Smooth muscle cell (in vitro differentiated cells): ENCODE results near the gene RXRG. TPM values are rescaled to one million over a fixed set of nuclear protein-coding genes. Genes with fewer than 3 reads are reported as not detected.

ENCODE experiments used
- DNase-seq: peaks from one replicate; lab custom pipeline; 2025; ENCODE audit not compliant: unreplicated experiment; lab: John Stamatoyannopoulos, UW
- H2AFZ ChIP-seq: fragments of 200-600 bp; sonication (generic); 2 replicates; pipeline ENCODE4 v1.6.0; 2016; ENCODE audit warnings: antibody characterized with exemption, low read depth, mild to moderate bottlenecking
- H3F3A ChIP-seq: fragments of 200-600 bp; sonication (generic); 2 replicates; pipeline ENCODE4 v1.6.0; 2017; ENCODE audit warnings: antibody characterized with exemption, low read depth
- H3K27ac ChIP-seq: fragments of 200-600 bp; sonication (generic); 2 replicates; pipeline ENCODE4 v1.5.1; 2016; ENCODE audit warnings: low read depth, mild to moderate bottlenecking
- H3K27me3 ChIP-seq: fragments of 200-600 bp; sonication (generic); 2 replicates; pipeline ENCODE4 v1.6.1; 2016; ENCODE audit warnings: low read depth, mild to moderate bottlenecking
- H3K36me3 ChIP-seq: fragments of 200-600 bp; sonication (generic); 2 replicates; pipeline ENCODE4 v1.5.1; 2016; ENCODE audit warnings: low read depth
- H3K4me1 ChIP-seq: fragments of 200-600 bp; sonication (generic); 2 replicates; pipeline ENCODE4 v1.5.1; 2016; ENCODE audit warnings: low read depth
- H3K4me2 ChIP-seq: fragments of 200-600 bp; sonication (generic); 2 replicates; pipeline ENCODE4 v1.6.0; 2016; ENCODE audit warnings: mild to moderate bottlenecking
- H3K4me3 ChIP-seq: fragments of 200-600 bp; sonication (generic); 2 replicates; pipeline ENCODE4 v1.5.1; 2016; ENCODE audit warnings: mild to moderate bottlenecking
- H3K79me2 ChIP-seq: fragments of 200-600 bp; sonication (generic); 2 replicates; pipeline ENCODE4 v1.6.0; 2016; ENCODE audit warnings: low read depth, mild to moderate bottlenecking
- H3K9ac ChIP-seq: fragments of 200-600 bp; sonication (generic); 2 replicates; pipeline ENCODE4 v1.6.0; 2016; ENCODE audit warnings: low read depth
- H3K9me3 ChIP-seq: fragments of 200-600 bp; sonication (generic); replicated peaks from 2 replicates; pipeline ENCODE4 v1.5.1; 2016; ENCODE audit warnings: low read depth
- H4K20me1 ChIP-seq: fragments of 200-600 bp; sonication (generic); 2 replicates; pipeline ENCODE4 v1.6.0; 2016; ENCODE audit warnings: low read depth
- CTCF ChIP-seq: fragments of 200-600 bp; sonication (generic); IDR thresholded peaks from 2 replicates; pipeline ENCODE4 v1.5.1; 2017; ENCODE audit warnings: borderline replicate concordance, mild to moderate bottlenecking, antibody characterized with exemption; ENCODE audit not compliant: insufficient read depth, poor library complexity, severe bottlenecking
- WGBS: methylation state at CpG from one replicate; pipeline ENCODE4 v1.1.7; 2016; ENCODE audit warnings: low lambda C conversion rate; 5-methylcytosine and 5-hydroxymethylcytosine counted together
- polyA plus RNA-seq: library from polyadenylated mRNA; unstranded; fragments of >200 nt; fragmentation: Nextera tagmentation; extraction: Ambion mirVana; gene quantifications from 2 replicates; pipeline ENCODE4 v1.2.1, GENCODE V29; 2016
- total RNA-seq: library from RNA; depleted of rRNA; stranded (reverse); fragments of >200 nt; gene quantifications from 2 replicates; pipeline ENCODE4 v1.2.3, GENCODE V29; 2014

RXRG gene
- total and polyA plus RNA-seq, 2 experiments from 2014 or later, result 0.13 TPM; not detected in 1

GRCh38 chr1:165486663-165487062 lies 41.7 kb upstream of the RXRG start:
- H3K9ac ChIP-seq, result no peak overlapping the region
- no peak overlapping the region for H3K4me2 ChIP-seq

GRCh38 chr1:165485716-165486115 lies 40.8 kb upstream of the RXRG start:
- no peak for DNase-seq

More at GRCh38 chr1:165486663-165487062, 41.7 kb upstream of the RXRG start:
- Histone ChIP-seq H3K27ac (no peak overlapping the region), H3K4me1 (no peaks in the 10 kb centered on the region), H3K9me3 (no peaks in the 10 kb centered on the region), H3F3A (no peaks in the 10 kb centered on the region), H4K20me1 (no peaks in the 10 kb centered on the region), H3K36me3 (no peaks in the 10 kb centered on the region), H3K79me2 (no peaks in the 10 kb centered on the region), H3K4me3 (no peak overlapping the region), H3K27me3 (peaks cover 26% of the 10 kb centered on the region), H2AFZ (no peak overlapping the region)
- 82% methylated on average over 3 of the region's 3 CpGs for WGBS
- no peak for DNase-seq
- no peak for TF ChIP-seq CTCF

DNA sequence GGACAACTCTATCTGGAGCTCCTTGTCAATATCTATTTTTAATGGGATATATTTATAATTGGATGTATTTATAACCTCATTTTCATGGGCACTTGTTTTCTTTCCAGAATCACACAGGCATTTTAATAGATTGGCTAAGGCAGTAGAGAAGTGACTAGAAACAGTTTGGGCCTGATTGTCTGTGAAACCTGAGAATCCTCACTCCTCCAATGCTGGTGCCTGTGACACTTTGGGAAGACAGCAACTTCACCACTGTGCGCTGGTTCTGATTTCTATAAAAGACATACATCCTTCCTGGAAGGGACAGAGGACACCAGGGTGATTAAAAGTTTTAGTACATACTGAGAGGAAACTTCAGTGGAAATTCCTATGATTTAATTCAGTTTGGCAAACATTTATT lies 39.6 kb upstream of the RXRG start:
- no peak for DNase-seq
- Histone ChIP-seq H3K27ac (no peak overlapping the region), H3K36me3 (no peaks in the 10 kb centered on the region), H3K4me1 (no peaks in the 10 kb centered on the region), H3K79me2 (no peaks in the 10 kb centered on the region), H4K20me1 (no peaks in the 10 kb centered on the region), H3K4me2 (no peak overlapping the region), H3K9ac (no peak overlapping the region), H3F3A (no peaks in the 10 kb centered on the region), H3K4me3 (no peak overlapping the region), H2AFZ (no peak overlapping the region), H3K9me3 (no peaks in the 10 kb centered on the region), H3K27me3 (peaks cover 26% of the 10 kb centered on the region)
- 96% methylated on average over 1 of the region's 1 CpG for WGBS
- no peak for TF ChIP-seq CTCF

More at GRCh38 chr1:165485716-165486115, 40.8 kb upstream of the RXRG start:
- Histone ChIP-seq H3K36me3 (no peaks in the 10 kb centered on the region), H3K27ac (no peak overlapping the region), H3F3A (no peaks in the 10 kb centered on the region), H3K9me3 (no peaks in the 10 kb centered on the region), H3K27me3 (peaks cover 26% of the 10 kb centered on the region), H2AFZ (no peak overlapping the region), H3K79me2 (no peaks in the 10 kb centered on the region), H3K4me1 (no peaks in the 10 kb centered on the region), H3K4me3 (no peak overlapping the region), H3K9ac (no peak overlapping the region), H4K20me1 (no peaks in the 10 kb centered on the region), H3K4me2 (no peak overlapping the region)
- no peak for TF ChIP-seq CTCF
- WGBS, result 66% methylated on average over 5 of the region's 5 CpGs

- no peak for TF ChIP-seq CTCF
- Histone ChIP-seq H4K20me1 (no peaks in the 10 kb centered on the region), H3K4me3 (no peak overlapping the region), H3K4me1 (no peaks in the 10 kb centered on the region), H3K9ac (no peak overlapping the region), H3K36me3 (no peaks in the 10 kb centered on the region), H3K79me2 (no peaks in the 10 kb centered on the region), H2AFZ (no peak overlapping the region), H3F3A (no peaks in the 10 kb centered on the region), H3K4me2 (no peak overlapping the region), H3K27ac (no peak overlapping the region), H3K9me3 (no peaks in the 10 kb centered on the region), H3K27me3 (peaks cover 23% of the 10 kb centered on the region)
- DNase-seq, result no peak
- WGBS, result 94% methylated on average over 4 of the region's 4 CpGs
These were observed 38.5 kb upstream of the RXRG start for GRCh38 chr1:165483412-165483811.
